HL-60 (cell line): ENCODE measurements around the gene ARAP2.

Experiments
- DNase-seq, 2 experiments: peaks; one replicate each; pipeline ENCODE4 v3.0.0-alpha.2; 2010 to 2020; ENCODE audit warnings: low read depth in 1 of 2, low spot score in 1 of 2
- H3K27ac ChIP-seq: fragments of 250-450 bp; sonication (Bioruptor Pico); replicated peaks from 2 replicates; pipeline ENCODE4 v1.5.1; 2020; ENCODE audit warnings: mild to moderate bottlenecking, moderate library complexity
- H3K27me3 ChIP-seq: fragments of 250-450 bp; sonication (Bioruptor Pico); 2 replicates; pipeline ENCODE4 v1.5.1; 2021; ENCODE audit warnings: mild to moderate bottlenecking, moderate library complexity; ENCODE audit not compliant: insufficient read depth, poor library complexity, severe bottlenecking
- H3K4me3 ChIP-seq: replicated peaks from 2 replicates; pipeline ENCODE4 v1.5.1; 2011; ENCODE audit warnings: mild to moderate bottlenecking, control low read depth, low read length; ENCODE audit not compliant: insufficient read depth
- CTCF ChIP-seq: IDR thresholded peaks from one replicate; pipeline ENCODE4 v1.5.1; 2011; ENCODE audit warnings: low read length, control low read depth, inconsistent platforms; ENCODE audit not compliant: insufficient read depth
- GABPA ChIP-seq: IDR thresholded peaks from 2 replicates; pipeline ENCODE4 v1.6.1; 2012; ENCODE audit warnings: low read depth
- POLR2AphosphoS5 ChIP-seq: IDR thresholded peaks from 2 replicates; pipeline ENCODE4 v1.6.1; 2012; ENCODE audit warnings: low read depth
- SPI1 ChIP-seq: IDR thresholded peaks from 2 replicates; pipeline ENCODE4 v1.6.1; 2012; ENCODE audit warnings: low read depth, mild to moderate bottlenecking, borderline replicate concordance
- TF ChIP-seq, protein P1 (sequence below): IDR thresholded peaks from 2 replicates; pipeline ENCODE4 v1.6.1; 2012; ENCODE audit warnings: low read depth; ENCODE audit not compliant: insufficient replicate concordance

Gene ARAP2

GRCh38 chr4:36053930-36054329, 190.4 kb downstream of the ARAP2 start:
- H3K27ac ChIP-seq = no peak overlapping the region
- DNase-seq = no peak
- TF ChIP-seq POLR2AphosphoS5 = no peak
- no peak for TF ChIP-seq GABPA
- TF ChIP-seq SPI1 = no peak
- TF ChIP-seq CTCF = no peak
- TF ChIP-seq, protein P1, sequence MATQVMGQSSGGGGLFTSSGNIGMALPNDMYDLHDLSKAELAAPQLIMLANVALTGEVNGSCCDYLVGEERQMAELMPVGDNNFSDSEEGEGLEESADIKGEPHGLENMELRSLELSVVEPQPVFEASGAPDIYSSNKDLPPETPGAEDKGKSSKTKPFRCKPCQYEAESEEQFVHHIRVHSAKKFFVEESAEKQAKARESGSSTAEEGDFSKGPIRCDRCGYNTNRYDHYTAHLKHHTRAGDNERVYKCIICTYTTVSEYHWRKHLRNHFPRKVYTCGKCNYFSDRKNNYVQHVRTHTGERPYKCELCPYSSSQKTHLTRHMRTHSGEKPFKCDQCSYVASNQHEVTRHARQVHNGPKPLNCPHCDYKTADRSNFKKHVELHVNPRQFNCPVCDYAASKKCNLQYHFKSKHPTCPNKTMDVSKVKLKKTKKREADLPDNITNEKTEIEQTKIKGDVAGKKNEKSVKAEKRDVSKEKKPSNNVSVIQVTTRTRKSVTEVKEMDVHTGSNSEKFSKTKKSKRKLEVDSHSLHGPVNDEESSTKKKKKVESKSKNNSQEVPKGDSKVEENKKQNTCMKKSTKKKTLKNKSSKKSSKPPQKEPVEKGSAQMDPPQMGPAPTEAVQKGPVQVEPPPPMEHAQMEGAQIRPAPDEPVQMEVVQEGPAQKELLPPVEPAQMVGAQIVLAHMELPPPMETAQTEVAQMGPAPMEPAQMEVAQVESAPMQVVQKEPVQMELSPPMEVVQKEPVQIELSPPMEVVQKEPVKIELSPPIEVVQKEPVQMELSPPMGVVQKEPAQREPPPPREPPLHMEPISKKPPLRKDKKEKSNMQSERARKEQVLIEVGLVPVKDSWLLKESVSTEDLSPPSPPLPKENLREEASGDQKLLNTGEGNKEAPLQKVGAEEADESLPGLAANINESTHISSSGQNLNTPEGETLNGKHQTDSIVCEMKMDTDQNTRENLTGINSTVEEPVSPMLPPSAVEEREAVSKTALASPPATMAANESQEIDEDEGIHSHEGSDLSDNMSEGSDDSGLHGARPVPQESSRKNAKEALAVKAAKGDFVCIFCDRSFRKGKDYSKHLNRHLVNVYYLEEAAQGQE = no peak

DNA sequence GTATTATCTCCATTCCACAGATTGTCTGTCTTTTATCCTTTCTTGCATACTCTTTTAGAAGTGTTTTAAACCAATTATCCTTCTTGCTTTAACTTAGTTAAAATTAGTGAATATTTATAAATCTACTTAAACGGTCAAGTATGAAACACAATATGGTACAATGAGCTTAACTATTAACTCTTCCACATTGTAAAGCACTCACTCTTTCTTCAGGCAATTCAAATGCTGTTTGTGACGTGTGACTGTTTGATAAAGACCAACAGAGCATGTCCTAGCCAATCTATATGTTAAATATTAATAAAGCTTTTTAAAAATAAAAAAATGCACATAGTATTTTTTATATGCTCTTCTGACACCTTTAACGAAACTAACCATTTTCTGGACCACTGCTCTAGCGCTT, 192.7 kb downstream of the ARAP2 start:
- TF ChIP-seq, protein P1 = no peak
- TF ChIP-seq GABPA (no peak), POLR2AphosphoS5 (no peak), SPI1 (no peak), CTCF (no peak)
- H3K27ac ChIP-seq = no peak overlapping the region
- H3K27me3 ChIP-seq = no peaks in the 10 kb centered on the region
- H3K4me3 ChIP-seq = no peak overlapping the region
- no peak for DNase-seq

More at GRCh38 chr4:36053930-36054329, 190.4 kb downstream of the ARAP2 start:
- no peak overlapping the region for H3K4me3 ChIP-seq
- H3K27me3 ChIP-seq = no peaks in the 10 kb centered on the region

DNA sequence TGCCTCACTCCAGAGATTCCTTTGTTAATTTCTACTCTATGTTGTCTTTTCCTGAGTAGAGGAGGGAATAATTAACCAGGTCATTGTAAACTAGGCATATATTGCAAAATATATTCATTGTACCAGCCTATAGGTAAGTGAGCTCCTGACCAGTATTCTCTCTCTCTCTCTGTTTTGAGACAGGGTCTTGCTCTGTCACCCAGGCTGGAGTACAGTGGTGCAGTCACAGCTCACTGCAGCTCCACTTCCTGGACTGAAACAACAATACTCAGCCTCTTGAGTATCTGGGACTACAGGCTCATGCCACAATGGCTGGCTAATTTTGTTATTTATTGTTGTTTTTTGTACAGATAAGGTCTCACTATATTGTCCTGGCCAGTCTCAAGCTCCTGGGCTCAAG, 198.3 kb downstream of the ARAP2 start:
- no peak overlapping the region for H3K4me3 ChIP-seq
- TF ChIP-seq, protein P1 = no peak
- TF ChIP-seq CTCF = no peak
- TF ChIP-seq POLR2AphosphoS5 = no peak
- TF ChIP-seq GABPA = no peak
- TF ChIP-seq SPI1 = no peak
- no peaks in the 10 kb centered on the region for H3K27me3 ChIP-seq
- no peak overlapping the region for H3K27ac ChIP-seq
- no peak for DNase-seq
